Spleen (tissue), 11 donors: ENCODE data around the gene DLG2. TPM values are rescaled to one million over a fixed set of nuclear protein-coding genes. Genes with fewer than 3 reads are reported as not detected.

ENCODE experiments used
- DNase-seq: peaks from one replicate; pipeline ENCODE4 v3.0.0-alpha.2; 2020
- H3K27ac ChIP-seq, 8 donors: fragments of 200-600 bp; sonication (generic) in 7 of 8; 1 replicate in 4 of 8; 2 replicates in 4 of 8; pipeline versions ENCODE4 v1.5.0 to v1.8.0; 2016 to 2021; ENCODE audit warnings: inconsistent platforms in 4 of 8, mild to moderate bottlenecking in 4 of 8, moderate library complexity in 1 of 8
- H3K27me3 ChIP-seq, 7 donors: fragments of 200-600 bp; sonication (generic) in 6 of 7; replicated peaks in 1 of 7; 1 replicate in 4 of 7; 2 replicates in 3 of 7; pipeline versions ENCODE4 v1.5.0 to v1.8.0; 2016 to 2021; ENCODE audit warnings: inconsistent platforms in 3 of 7, mild to moderate bottlenecking in 1 of 7
- H3K36me3 ChIP-seq, 6 donors: fragments of 200-600 bp; sonication (generic) in 5 of 6; 1 replicate in 4 of 6; 2 replicates in 2 of 6; pipeline versions ENCODE4 v1.5.0 to v1.8.0; 2016 to 2021; ENCODE audit warnings: inconsistent platforms in 2 of 6
- H3K4me1 ChIP-seq, 6 donors: fragments of 200-600 bp; sonication (generic) in 5 of 6; 1 replicate in 3 of 6; 2 replicates in 3 of 6; pipeline versions ENCODE4 v1.5.0 to v1.8.0; 2016 to 2021; ENCODE audit warnings: inconsistent platforms in 3 of 6
- H3K4me3 ChIP-seq, 8 donors: fragments of 200-600 bp; sonication (generic) in 7 of 8; 1 replicate in 4 of 8; 2 replicates in 4 of 8; pipeline versions ENCODE4 v1.5.0 to v1.8.0; 2016 to 2021; ENCODE audit warnings: inconsistent platforms in 4 of 8, mild to moderate bottlenecking in 4 of 8, moderate library complexity in 2 of 8
- H3K9me3 ChIP-seq, 8 donors: fragments of 200-600 bp; sonication (generic) in 7 of 8; 1 replicate in 4 of 8; 2 replicates in 4 of 8; pipeline versions ENCODE4 v1.5.0 to v1.8.0; 2016 to 2021; ENCODE audit warnings: inconsistent platforms in 4 of 8
- CTCF ChIP-seq, 11 experiments: fragments of 200-600 bp in 7 of 11; fragments of 450-650 bp in 4 of 11; sonication (generic) in 4 of 11; IDR thresholded peaks in 8 of 11; conservative IDR thresholded peaks in 3 of 11; 1 replicate in 7 of 11; 2 replicates in 4 of 11; pipeline versions ENCODE4 v1.4.0 to v1.8.0; 2016 to 2021; ENCODE audit warnings: antibody characterized with exemption in 11 of 11, inconsistent platforms in 4 of 11, mild to moderate bottlenecking in 1 of 11
- POLR2A ChIP-seq, 3 donors: fragments of 450-650 bp; IDR thresholded peaks; one replicate each; pipeline ENCODE4 v1.5.1; 2017; ENCODE audit warnings: antibody characterized with exemption in 3 of 3, mild to moderate bottlenecking in 1 of 3
- POLR2AphosphoS5 ChIP-seq, 3 donors: sonication (generic); formaldehyde crosslinking; IDR thresholded peaks; one replicate each; pipeline ENCODE4 v1.5.1; 2017; ENCODE audit warnings: antibody characterized with exemption in 3 of 3
- WGBS, 5 donors: extraction: QIAGEN DNeasy Blood & Tissue Kit in 3 of 5; methylation state at CpG; one replicate each; pipeline versions ENCODE4 v1.1.5 to v1.1.7; 2013 to 2018; 5-methylcytosine and 5-hydroxymethylcytosine counted together
- intact Hi-C: fragments of 100-400 bp; cut with DNase I; formaldehyde crosslinking; loops from one replicate; pipeline ENCODE4 v1.15.0; 2023; ENCODE audit warnings: low total_unique reads
- polyA plus RNA-seq, 3 donors: library from polyadenylated mRNA; stranded (reverse); fragments of 200-250 nt; gene quantifications; one replicate each; pipeline ENCODE4 v1.2.1, GENCODE V29; 2013
- total RNA-seq, 7 donors: library from RNA; depleted of rRNA in 3 of 7; stranded (reverse); fragments of >200 nt in 3 of 7; fragmentation: NEBNext Ultra II Directional in 4 of 7; extraction: Animal tissue kit (Norgen Biotek cat#: 25700) in 4 of 7; gene quantifications; one replicate each; pipeline versions ENCODE4 v1.1.0 to v1.2.1, GENCODE V29; 2016 to 2021
- donor health status: healthy with polysubstance abuse.
- donor health status: DM: no; HTN: no; CAD: no; lungs with moderate emphysema.
- donor health status: DM: no; HTN: no; CAD: no.
- donor health status: Bipolar disorder and iron deficiency.
- donor health status: healthy.
- donor health status: DM: no; HTN: no; CAD: no.
- donor health status: DM: yes; HTN: yes; CAD: no.

The DLG2 gene
- total and polyA plus RNA-seq, 10 donors: 0.43 to 12.7 (median 7.9) TPM

GRCh38 chr11:84720706-84721402 lies 906.3 kb downstream of the DLG2 start:
- peak overlapping the region; percentile 28 to 69 (median 42) for H3K4me3 ChIP-seq
- H3K36me3 ChIP-seq: no peaks in the 10 kb centered on the region
- H3K27me3 ChIP-seq: peaks cover 0 to 21% (median 2%) of the 10 kb centered on the region in 7 donors
- peaks cover 0 to 18% (median 6%) of the 10 kb centered on the region in 6 donors for H3K4me1 ChIP-seq
- peak overlapping the region in 6 of 8 donors; percentile 39 to 68 (median 54) for H3K27ac ChIP-seq
- WGBS, 5 donors: 1 to 3% (median 2%) methylated on average over 21 to 29 of the region's 29 CpGs
- DNase-seq: peak; percentile 74
- TF ChIP-seq POLR2AphosphoS5 (IDR thresholded peaks at IDR 0.05) (peak in 1 of 3 donors; percentile 16), POLR2A (IDR thresholded peaks at IDR 0.05) (no peak)
- intact Hi-C loops: no loop called here
- H3K9me3 ChIP-seq: no peaks in the 10 kb centered on the region

DNA sequence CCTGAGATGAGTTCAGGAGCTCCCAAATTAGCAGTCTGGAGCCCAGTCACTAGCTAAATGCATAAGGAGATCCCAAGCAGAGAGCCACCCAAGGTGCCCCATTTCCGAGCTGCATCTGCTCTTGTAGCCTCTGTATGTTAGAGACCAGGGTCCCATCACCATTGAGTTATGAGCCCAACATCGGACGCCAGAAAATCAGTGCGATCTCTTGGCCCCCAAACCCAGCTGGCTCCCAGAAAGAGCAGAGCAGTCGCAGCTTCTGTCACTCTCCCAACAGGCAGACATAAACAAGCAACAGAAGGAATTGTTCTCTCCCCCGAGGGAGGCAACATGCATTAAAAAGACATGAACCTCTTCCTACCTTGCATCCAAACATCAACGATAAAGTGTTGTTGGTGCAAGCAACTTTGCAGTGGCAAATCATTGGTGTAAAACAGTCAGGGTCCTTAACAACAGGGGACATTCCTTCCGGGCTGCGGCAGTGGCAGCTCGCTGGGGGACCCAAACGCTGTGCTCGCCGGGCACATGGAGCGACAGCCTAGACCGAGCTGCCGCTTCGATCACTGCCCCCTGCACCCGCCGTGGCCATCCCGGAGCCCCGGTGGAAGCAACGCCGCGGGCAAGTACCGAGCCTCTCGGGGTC lies 907.1 kb downstream of the DLG2 start:
- DNase-seq: peak; percentile 76
- intact Hi-C loops: loop anchor here (5.0 kb wide), 1 partner anchor 163 kb away; no protein-coding TSS in a partner anchor
- no peak for TF ChIP-seq CTCF (IDR thresholded peaks at IDR 0.05 in 8 of 11, conservative IDR thresholded peaks at IDR 0.05 in 3 of 11)
- no peak for TF ChIP-seq POLR2AphosphoS5 (IDR thresholded peaks at IDR 0.05)
- no peak for TF ChIP-seq POLR2A (IDR thresholded peaks at IDR 0.05)
- WGBS, 5 donors: 1 to 5% (median 3%) methylated on average over 26 of the region's 26 CpGs
- peak overlapping the region; percentile 28 to 69 (median 42) for H3K4me3 ChIP-seq
- no peaks in the 10 kb centered on the region for H3K36me3 ChIP-seq
- peak overlapping the region in 4 of 8 donors; percentile 50 to 68 (median 58) for H3K27ac ChIP-seq
- H3K4me1 ChIP-seq: peaks cover 0 to 18% (median 6%) of the 10 kb centered on the region in 6 donors
- H3K9me3 ChIP-seq: no peaks in the 10 kb centered on the region
- H3K27me3 ChIP-seq: peaks cover 0 to 21% (median 2%) of the 10 kb centered on the region in 7 donors

- H3K4me1 ChIP-seq: no peaks in the 10 kb centered on the region
- WGBS, 5 donors: 23 to 56% (median 48%) methylated on average over 1 of the region's 1 CpG
- TF ChIP-seq POLR2AphosphoS5 (IDR thresholded peaks at IDR 0.05) (no peak), CTCF (IDR thresholded peaks at IDR 0.05 in 8 of 11, conservative IDR thresholded peaks at IDR 0.05 in 3 of 11) (peak in 4 of 11 experiments; percentile 14 to 53 (median 38))
- no peaks in the 10 kb centered on the region for H3K36me3 ChIP-seq
- H3K4me3 ChIP-seq: no peak overlapping the region
- intact Hi-C loops: no loop called here
- H3K27ac ChIP-seq: no peak overlapping the region
- peak; percentile 16 for DNase-seq
- no peaks in the 10 kb centered on the region for H3K27me3 ChIP-seq
- peaks cover 0 to 3% (median 0%) of the 10 kb centered on the region in 8 donors for H3K9me3 ChIP-seq
Measured at GRCh38 chr11:84714316-84714780, 912.8 kb downstream of the DLG2 start.

GRCh38 chr11:84691830-84692229 lies 935.3 kb downstream of the DLG2 start:
- intact Hi-C loops: no loop called here
- no peaks in the 10 kb centered on the region for H3K4me1 ChIP-seq
- no peak for DNase-seq
- no peak overlapping the region for H3K27ac ChIP-seq
- H3K27me3 ChIP-seq: no peaks in the 10 kb centered on the region
- H3K4me3 ChIP-seq: no peak overlapping the region
- no peaks in the 10 kb centered on the region for H3K36me3 ChIP-seq
- WGBS, 5 donors: 87 to 97% (median 92%) methylated on average over 4 of the region's 4 CpGs
- no peaks in the 10 kb centered on the region for H3K9me3 ChIP-seq
- TF ChIP-seq POLR2A (IDR thresholded peaks at IDR 0.05) (no peak), POLR2AphosphoS5 (IDR thresholded peaks at IDR 0.05) (no peak), CTCF (IDR thresholded peaks at IDR 0.05 in 8 of 11, conservative IDR thresholded peaks at IDR 0.05 in 3 of 11) (no peak)
